Testis (tissue), 3 donors: ENCODE measurements around the gene STAC3. TPM values are rescaled to one million over a fixed set of nuclear protein-coding genes. Genes with fewer than 3 reads are reported as not detected.

ENCODE experiments used
- DNase-seq: peaks from one replicate; pipeline ENCODE4 v3.0.0-alpha.2; 2019
- H3K27ac ChIP-seq, 2 donors: fragments of 200-600 bp; sonication (generic); one replicate each; pipeline ENCODE4 v1.5.1; 2019
- H3K27me3 ChIP-seq: fragments of 200-600 bp; sonication (generic); one replicate; pipeline ENCODE4 v1.5.1; 2019
- H3K36me3 ChIP-seq: fragments of 200-600 bp; sonication (generic); one replicate; pipeline ENCODE4 v1.5.1; 2017; ENCODE audit warnings: low read depth; ENCODE audit errors: missing control alignments
- H3K4me1 ChIP-seq: fragments of 200-600 bp; sonication (generic); one replicate; pipeline ENCODE4 v1.5.1; 2019
- H3K4me3 ChIP-seq, 2 donors: fragments of 200-600 bp; sonication (generic); one replicate each; pipeline ENCODE4 v1.5.1; 2017 to 2019
- H3K9me3 ChIP-seq: fragments of 200-600 bp; sonication (generic); one replicate; pipeline ENCODE4 v1.5.1; 2017
- POLR2A ChIP-seq: fragments of 450-650 bp; IDR thresholded peaks from one replicate; pipeline ENCODE4 v1.6.1; 2017; ENCODE audit warnings: antibody characterized with exemption, mild to moderate bottlenecking, moderate library complexity
- WGBS, 2 donors: methylation state at CpG; one replicate each; pipeline ENCODE4 v1.1.5; 2018; 5-methylcytosine and 5-hydroxymethylcytosine counted together
- intact Hi-C: fragments of 100-400 bp; cut with DNase I; formaldehyde crosslinking; loops from one replicate; pipeline ENCODE4 v1.15.1; 2023; ENCODE audit warnings: low total_unique reads
- polyA plus RNA-seq: library from polyadenylated mRNA; stranded (reverse); fragments of 350-450 nt; fragmentation: Illumina TruSeq; extraction: RNeasy Lipid Tissue Mini Kit (QIAGEN cat#74804); gene quantifications from one replicate; pipeline ENCODE4 v1.2.3, GENCODE V29; 2014; ENCODE audit warnings: low read depth, low replicate concordance; ENCODE audit not compliant: insufficient read depth
- total RNA-seq, 2 donors: library from RNA; depleted of rRNA; stranded (reverse); fragments of >200 nt; gene quantifications; one replicate each; pipeline ENCODE4 v1.2.3, GENCODE V29; 2016
- TF ChIP-seq, protein P1 (sequence below), 3 experiments: fragments of 450-650 bp in 2 of 3; fragments of 200-600 bp in 1 of 3; sonication (generic) in 1 of 3; IDR thresholded peaks; one replicate each; pipeline ENCODE4 v1.5.1; 2016 to 2019; ENCODE audit warnings: antibody characterized with exemption in 3 of 3, mild to moderate bottlenecking in 2 of 3, moderate library complexity in 1 of 3

The STAC3 gene
- total and polyA plus RNA-seq, 3 donors from 2014 or later, result 5.0 to 23.4 (median 12.0) TPM

DNA sequence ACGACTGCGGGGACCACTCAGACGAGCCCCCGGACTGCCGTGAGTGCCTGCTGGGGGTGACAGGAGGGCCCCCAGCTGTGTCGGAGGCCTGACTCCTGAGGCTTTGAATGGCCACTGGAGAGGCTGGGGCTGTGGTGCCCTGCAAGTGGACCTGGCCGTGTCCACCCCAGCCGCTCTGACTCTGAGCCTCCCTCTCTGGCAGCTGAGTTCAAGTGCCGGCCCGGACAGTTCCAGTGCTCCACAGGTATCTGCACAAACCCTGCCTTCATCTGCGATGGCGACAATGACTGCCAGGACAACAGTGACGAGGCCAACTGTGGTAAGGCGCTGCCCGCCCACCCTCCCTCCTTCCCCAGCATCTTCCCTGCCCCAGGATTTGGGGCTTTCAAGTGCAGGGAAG is 50.5 kb downstream of the STAC3 start:
- DNase-seq, result no peak
- Histone ChIP-seq H3K36me3 (peaks cover 4% of the 10 kb centered on the region), H3K27ac (no peak overlapping the region), H3K4me1 (no peaks in the 10 kb centered on the region), H3K9me3 (no peaks in the 10 kb centered on the region), H3K4me3 (no peak overlapping the region), H3K27me3 (no peaks in the 10 kb centered on the region)
- 82 to 87% methylated on average over 8 to 14 of the region's 15 CpGs for WGBS, 2 donors
- TF ChIP-seq, protein P1, sequence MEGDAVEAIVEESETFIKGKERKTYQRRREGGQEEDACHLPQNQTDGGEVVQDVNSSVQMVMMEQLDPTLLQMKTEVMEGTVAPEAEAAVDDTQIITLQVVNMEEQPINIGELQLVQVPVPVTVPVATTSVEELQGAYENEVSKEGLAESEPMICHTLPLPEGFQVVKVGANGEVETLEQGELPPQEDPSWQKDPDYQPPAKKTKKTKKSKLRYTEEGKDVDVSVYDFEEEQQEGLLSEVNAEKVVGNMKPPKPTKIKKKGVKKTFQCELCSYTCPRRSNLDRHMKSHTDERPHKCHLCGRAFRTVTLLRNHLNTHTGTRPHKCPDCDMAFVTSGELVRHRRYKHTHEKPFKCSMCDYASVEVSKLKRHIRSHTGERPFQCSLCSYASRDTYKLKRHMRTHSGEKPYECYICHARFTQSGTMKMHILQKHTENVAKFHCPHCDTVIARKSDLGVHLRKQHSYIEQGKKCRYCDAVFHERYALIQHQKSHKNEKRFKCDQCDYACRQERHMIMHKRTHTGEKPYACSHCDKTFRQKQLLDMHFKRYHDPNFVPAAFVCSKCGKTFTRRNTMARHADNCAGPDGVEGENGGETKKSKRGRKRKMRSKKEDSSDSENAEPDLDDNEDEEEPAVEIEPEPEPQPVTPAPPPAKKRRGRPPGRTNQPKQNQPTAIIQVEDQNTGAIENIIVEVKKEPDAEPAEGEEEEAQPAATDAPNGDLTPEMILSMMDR (IDR thresholded peaks at IDR 0.05), result no peak
- no peak for TF ChIP-seq POLR2A
- intact Hi-C loops, result no loop called here

DNA sequence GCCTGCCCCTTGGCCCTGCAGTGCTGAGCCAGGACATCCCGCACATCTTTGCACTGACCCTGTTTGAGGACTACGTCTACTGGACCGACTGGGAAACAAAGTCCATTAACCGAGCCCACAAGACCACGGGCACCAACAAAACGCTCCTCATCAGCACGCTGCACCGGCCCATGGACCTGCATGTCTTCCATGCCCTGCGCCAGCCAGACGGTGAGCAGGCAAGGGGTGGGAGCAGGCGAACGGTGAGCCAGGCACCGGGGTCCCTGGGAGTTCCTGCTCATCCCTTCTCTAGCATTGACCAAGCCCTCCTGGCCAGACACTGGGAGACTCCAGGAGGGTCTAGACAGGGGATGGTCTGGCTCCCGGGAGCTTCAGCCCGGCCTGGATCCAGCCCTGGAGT is 51.8 kb downstream of the STAC3 start:
- H3K36me3 ChIP-seq, result peaks cover 4% of the 10 kb centered on the region
- DNase-seq, result no peak
- intact Hi-C loops, result no loop called here
- H3K9me3 ChIP-seq, result no peaks in the 10 kb centered on the region
- H3K4me1 ChIP-seq, result no peaks in the 10 kb centered on the region
- TF ChIP-seq, protein P1 (IDR thresholded peaks at IDR 0.05), result no peak
- no peak for TF ChIP-seq POLR2A
- no peak overlapping the region for H3K4me3 ChIP-seq
- no peak overlapping the region for H3K27ac ChIP-seq
- WGBS, 2 donors, result 72 to 80% methylated on average over 6 to 12 of the region's 15 CpGs
- no peaks in the 10 kb centered on the region for H3K27me3 ChIP-seq

DNA sequence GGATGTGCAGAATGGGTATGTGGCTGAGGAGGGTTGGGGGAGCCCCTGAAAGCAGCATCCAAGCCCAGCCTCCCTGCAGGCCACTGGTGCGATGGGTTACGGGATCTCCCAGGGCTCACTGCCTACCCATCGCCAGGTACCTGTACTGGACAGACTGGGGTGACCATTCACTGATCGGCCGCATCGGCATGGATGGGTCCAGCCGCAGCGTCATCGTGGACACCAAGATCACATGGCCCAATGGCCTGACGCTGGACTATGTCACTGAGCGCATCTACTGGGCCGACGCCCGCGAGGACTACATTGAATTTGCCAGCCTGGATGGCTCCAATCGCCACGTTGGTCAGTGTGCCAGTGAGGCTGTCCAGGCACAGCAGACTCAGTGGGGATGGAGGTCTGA is 52.7 kb downstream of the STAC3 start:
- Histone ChIP-seq H3K9me3 (no peaks in the 10 kb centered on the region), H3K36me3 (peaks cover 4% of the 10 kb centered on the region), H3K4me1 (no peaks in the 10 kb centered on the region), H3K4me3 (no peak overlapping the region), H3K27ac (no peak overlapping the region), H3K27me3 (no peaks in the 10 kb centered on the region)
- TF ChIP-seq, protein P1 (IDR thresholded peaks at IDR 0.05), result no peak
- TF ChIP-seq POLR2A, result no peak
- DNase-seq, result no peak
- intact Hi-C loops, result no loop called here
- WGBS, 2 donors, result 89 to 95% methylated on average over 9 to 17 of the region's 17 CpGs

DNA sequence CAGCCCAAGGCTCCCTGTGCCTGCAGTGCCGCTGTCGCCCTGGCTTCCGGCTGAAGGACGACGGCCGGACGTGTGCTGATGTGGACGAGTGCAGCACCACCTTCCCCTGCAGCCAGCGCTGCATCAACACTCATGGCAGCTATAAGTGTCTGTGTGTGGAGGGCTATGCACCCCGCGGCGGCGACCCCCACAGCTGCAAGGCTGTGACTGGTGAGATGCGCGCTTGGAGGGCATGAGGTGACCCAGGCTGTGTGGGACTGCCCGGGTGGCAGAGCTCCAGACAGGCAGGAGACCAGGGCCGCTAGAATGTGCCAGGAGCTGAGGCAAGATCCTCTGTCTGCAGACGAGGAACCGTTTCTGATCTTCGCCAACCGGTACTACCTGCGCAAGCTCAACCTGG is 54.0 kb downstream of the STAC3 start:
- no peak for DNase-seq
- no peaks in the 10 kb centered on the region for H3K4me1 ChIP-seq
- intact Hi-C loops, result no loop called here
- H3K36me3 ChIP-seq, result peaks cover 7% of the 10 kb centered on the region
- 81 to 83% methylated on average over 4 to 22 of the region's 22 CpGs for WGBS, 2 donors
- H3K27ac ChIP-seq, result no peak overlapping the region
- no peak for TF ChIP-seq POLR2A
- TF ChIP-seq, protein P1 (IDR thresholded peaks at IDR 0.05), result no peak
- H3K4me3 ChIP-seq, result no peak overlapping the region
- no peaks in the 10 kb centered on the region for H3K27me3 ChIP-seq
- no peaks in the 10 kb centered on the region for H3K9me3 ChIP-seq

DNA sequence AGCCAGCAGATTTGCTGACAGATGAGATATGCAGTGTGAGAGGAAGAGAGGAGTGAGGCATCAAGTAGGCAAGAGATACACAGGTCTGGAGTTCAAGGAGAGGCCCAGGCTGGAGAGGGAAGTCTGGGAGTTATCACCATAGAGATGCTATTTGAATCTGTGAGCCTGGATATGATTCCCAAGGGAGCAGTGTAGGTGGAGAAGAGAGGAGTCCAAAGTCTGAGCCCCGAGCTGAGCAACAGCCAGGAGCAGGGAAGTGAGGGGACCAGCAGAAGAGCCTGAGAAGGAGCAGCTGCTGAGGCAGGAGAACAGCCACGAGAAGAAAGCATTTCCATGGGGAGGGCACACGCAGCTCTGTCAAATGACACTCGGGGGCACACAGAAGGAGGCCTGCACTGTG is 54.5 kb downstream of the STAC3 start:
- Histone ChIP-seq H3K27me3 (no peaks in the 10 kb centered on the region), H3K27ac (no peak overlapping the region), H3K36me3 (peaks cover 8% of the 10 kb centered on the region), H3K4me1 (no peaks in the 10 kb centered on the region), H3K4me3 (no peak overlapping the region), H3K9me3 (no peaks in the 10 kb centered on the region)
- DNase-seq, result no peak
- intact Hi-C loops, result no loop called here
- TF ChIP-seq, protein P1 (IDR thresholded peaks at IDR 0.05), result no peak
- no peak for TF ChIP-seq POLR2A
- WGBS, 2 donors, result 70 to 77% methylated on average over 3 to 4 of the region's 4 CpGs
